Measurements from ENCODE around the gene PLEKHA5. TPM values are rescaled to one million over a fixed set of nuclear protein-coding genes. Genes with fewer than 3 reads are reported as not detected.
"Not testable (repeated sequence)": the region's sequence is repeated elsewhere in the genome, so short reads cannot be mapped to it uniquely, and the experiment has no call there.

The PLEKHA5 gene
- total and polyA plus RNA-seq, 7 donors = 0.52 to 3.3 (median 0.80) TPM

GRCh38 chr12:19227880-19228210 is 98.3 kb downstream of the PLEKHA5 start:
- ATAC-seq = no peak
- H3K4me3 ChIP-seq = no peak overlapping the region
- H3K36me3 ChIP-seq (ENCODE audit: insufficient read depth in 1 of 2, low read depth in 1 of 2) = no peaks in the 10 kb centered on the region
- no peaks in the 10 kb centered on the region for H3K4me1 ChIP-seq
- no peak for DNase-seq
- H3K27me3 ChIP-seq (ENCODE audit: insufficient read depth in 3 of 3, low read length in 2 of 3) = no peaks in the 10 kb centered on the region
- no peaks in the 10 kb centered on the region for H3K9me3 ChIP-seq
- TF ChIP-seq, protein P1, sequence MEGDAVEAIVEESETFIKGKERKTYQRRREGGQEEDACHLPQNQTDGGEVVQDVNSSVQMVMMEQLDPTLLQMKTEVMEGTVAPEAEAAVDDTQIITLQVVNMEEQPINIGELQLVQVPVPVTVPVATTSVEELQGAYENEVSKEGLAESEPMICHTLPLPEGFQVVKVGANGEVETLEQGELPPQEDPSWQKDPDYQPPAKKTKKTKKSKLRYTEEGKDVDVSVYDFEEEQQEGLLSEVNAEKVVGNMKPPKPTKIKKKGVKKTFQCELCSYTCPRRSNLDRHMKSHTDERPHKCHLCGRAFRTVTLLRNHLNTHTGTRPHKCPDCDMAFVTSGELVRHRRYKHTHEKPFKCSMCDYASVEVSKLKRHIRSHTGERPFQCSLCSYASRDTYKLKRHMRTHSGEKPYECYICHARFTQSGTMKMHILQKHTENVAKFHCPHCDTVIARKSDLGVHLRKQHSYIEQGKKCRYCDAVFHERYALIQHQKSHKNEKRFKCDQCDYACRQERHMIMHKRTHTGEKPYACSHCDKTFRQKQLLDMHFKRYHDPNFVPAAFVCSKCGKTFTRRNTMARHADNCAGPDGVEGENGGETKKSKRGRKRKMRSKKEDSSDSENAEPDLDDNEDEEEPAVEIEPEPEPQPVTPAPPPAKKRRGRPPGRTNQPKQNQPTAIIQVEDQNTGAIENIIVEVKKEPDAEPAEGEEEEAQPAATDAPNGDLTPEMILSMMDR (IDR thresholded peaks at IDR 0.05) = no peak
- intact Hi-C loops (cut with DNase I) = no loop called here
- WGBS, 3 donors = 89 to 100% (median 97%) methylated on average over 1 of the region's 1 CpG
- H3K27ac ChIP-seq = no peak overlapping the region

DNA sequence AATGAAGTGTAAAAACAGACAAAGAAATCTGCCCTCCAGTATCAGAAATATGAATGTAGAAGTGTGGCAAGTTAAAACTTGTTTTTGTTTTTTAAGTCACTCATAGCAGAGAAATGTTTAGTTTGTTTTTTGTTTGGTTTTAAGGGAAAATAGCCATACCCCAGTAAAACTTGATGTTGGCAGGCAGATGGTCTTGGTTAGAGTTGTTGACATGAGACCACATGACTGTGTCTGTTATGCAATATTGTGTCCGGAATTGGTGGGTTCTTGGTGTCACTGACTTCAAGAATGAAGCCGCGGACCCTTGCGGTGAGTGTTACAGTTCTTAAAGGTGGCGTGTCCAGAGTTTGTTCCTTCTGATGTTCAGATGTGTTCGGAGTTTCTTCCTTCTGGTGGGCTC is 99.5 kb downstream of the PLEKHA5 start:
- H3K4me3 ChIP-seq; H3K4me1 ChIP-seq; H3K36me3 ChIP-seq (ENCODE audit: insufficient read depth in 1 of 2, low read depth in 1 of 2); H3K27me3 ChIP-seq (ENCODE audit: insufficient read depth in 3 of 3, low read length in 2 of 3); H3K9me3 ChIP-seq; intact Hi-C loops (cut with DNase I); DNase-seq; ATAC-seq; H3K27ac ChIP-seq: not testable (repeated sequence)
- 91 to 98% (median 91%) methylated on average over 6 of the region's 6 CpGs for WGBS, 3 donors

- Histone ChIP-seq H3K27me3 (ENCODE audit: insufficient read depth in 3 of 3, low read length in 2 of 3) (no peaks in the 10 kb centered on the region), H3K4me3 (no peak overlapping the region), H3K9me3 (no peaks in the 10 kb centered on the region), H3K4me1 (no peaks in the 10 kb centered on the region), H3K27ac (no peak overlapping the region), H3K36me3 (ENCODE audit: insufficient read depth in 1 of 2, low read depth in 1 of 2) (no peaks in the 10 kb centered on the region)
- intact Hi-C loops (cut with DNase I) = no loop called here
- ATAC-seq = no peak
- no peak for DNase-seq
- TF ChIP-seq, protein P1 (IDR thresholded peaks at IDR 0.05) = no peak
- 96 to 98% (median 96%) methylated on average over 27 to 37 of the region's 37 CpGs for WGBS, 3 donors
Observed at GRCh38 chr12:19230299-19230866, 100.8 kb downstream of the PLEKHA5 start.

DNA sequence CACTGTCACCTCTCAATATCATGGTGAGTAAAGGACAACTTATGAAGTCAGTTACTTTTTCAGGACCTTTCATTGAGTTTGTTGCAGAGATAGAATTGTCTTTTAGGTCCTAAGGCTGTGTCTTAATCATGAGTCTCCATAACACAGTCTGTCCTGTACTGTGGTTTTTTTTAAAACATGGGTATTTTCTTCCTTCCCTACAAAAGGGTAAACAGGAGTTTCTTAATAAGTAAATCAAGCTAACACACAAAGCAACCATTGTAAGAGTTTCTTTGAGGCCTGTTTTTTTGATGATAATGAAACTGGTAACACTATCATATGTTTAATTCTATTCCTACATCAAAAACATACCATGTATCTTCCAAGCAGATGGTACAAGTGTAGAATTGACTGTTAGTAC is 101.4 kb downstream of the PLEKHA5 start:
- Histone ChIP-seq H3K27ac (no peak overlapping the region), H3K4me3 (no peak overlapping the region), H3K9me3 (no peaks in the 10 kb centered on the region), H3K4me1 (no peaks in the 10 kb centered on the region), H3K36me3 (ENCODE audit: insufficient read depth in 1 of 2, low read depth in 1 of 2) (no peaks in the 10 kb centered on the region), H3K27me3 (ENCODE audit: insufficient read depth in 3 of 3, low read length in 2 of 3) (no peaks in the 10 kb centered on the region)
- intact Hi-C loops (cut with DNase I) = no loop called here
- DNase-seq (no peak), ATAC-seq (no peak)
- TF ChIP-seq, protein P1 (IDR thresholded peaks at IDR 0.05) = no peak

DNA sequence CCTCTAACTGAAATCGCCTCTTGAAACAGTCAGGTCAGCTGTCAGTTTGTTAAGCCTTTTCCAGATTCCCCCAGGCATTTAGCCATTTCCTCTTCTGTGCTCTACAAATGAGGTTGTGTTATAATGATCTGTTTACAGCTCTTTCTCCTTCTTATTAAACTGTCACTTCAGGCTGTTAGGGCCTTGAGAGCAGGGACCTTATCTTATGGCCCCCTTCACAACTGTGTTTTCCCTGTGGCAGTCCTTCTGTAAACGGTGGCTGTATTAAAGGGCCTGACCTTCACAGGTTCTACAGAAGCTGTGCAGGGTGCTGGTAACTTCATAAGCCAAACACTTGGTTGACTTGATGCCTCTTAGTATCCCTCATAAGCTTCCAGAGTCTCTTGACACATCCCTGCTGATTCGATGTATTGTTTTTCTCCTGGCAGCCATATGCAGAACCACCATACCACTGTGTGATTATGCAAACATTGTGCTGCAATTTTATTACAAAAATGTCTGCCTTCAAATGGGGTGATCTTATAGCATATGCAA is 104.7 kb downstream of the PLEKHA5 start:
- no peaks in the 10 kb centered on the region for H3K36me3 ChIP-seq (ENCODE audit: insufficient read depth in 1 of 2, low read depth in 1 of 2)
- no peak for ATAC-seq
- 28 to 37% (median 30%) methylated on average over 3 of the region's 3 CpGs for WGBS, 3 donors
- TF ChIP-seq, protein P1 (IDR thresholded peaks at IDR 0.05) = no peak
- intact Hi-C loops (cut with DNase I) = no loop called here
- H3K9me3 ChIP-seq = no peaks in the 10 kb centered on the region
- no peak for DNase-seq
- no peak overlapping the region for H3K4me3 ChIP-seq
- no peaks in the 10 kb centered on the region for H3K27me3 ChIP-seq (ENCODE audit: insufficient read depth in 3 of 3, low read length in 2 of 3)
- H3K27ac ChIP-seq = no peak overlapping the region
- no peaks in the 10 kb centered on the region for H3K4me1 ChIP-seq
